PC-9 (cell line): ENCODE measurements around the gene SNX25.

Experiments used
- EZH2 ChIP-seq: fragments of 200-600 bp; sonication (generic); IDR thresholded peaks from 2 replicates; pipeline ENCODE4 v1.8.0; 2017; ENCODE audit warnings: antibody characterized with exemption, low read depth
- TF ChIP-seq, protein P1 (sequence below): fragments of 200-600 bp; sonication (generic); conservative IDR thresholded peaks from 2 replicates; pipeline ENCODE4 v1.6.1; 2017; ENCODE audit warnings: mixed run types, antibody characterized with exemption, mild to moderate bottlenecking, moderate library complexity

DNA sequence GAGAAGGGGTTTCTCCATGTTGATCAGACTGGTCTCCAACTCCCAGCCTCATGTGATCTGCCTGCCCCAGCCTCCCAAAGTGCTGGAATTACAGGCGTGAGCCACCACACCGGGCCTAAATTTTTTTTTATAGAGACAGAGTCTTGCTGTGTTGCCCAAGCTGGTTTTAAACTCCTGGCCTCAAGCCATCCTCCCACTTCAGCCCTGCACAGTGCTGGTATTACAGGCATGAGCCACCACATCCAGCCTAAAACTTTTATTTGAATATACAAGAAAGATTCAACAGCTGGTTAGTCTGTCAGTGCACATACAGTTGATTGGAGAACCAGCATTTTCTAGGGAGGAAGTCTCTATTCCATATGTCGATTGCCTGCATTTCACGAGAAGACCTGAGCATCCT is 95.1 kb downstream of the SNX25 start:
- TF ChIP-seq, protein P1, sequence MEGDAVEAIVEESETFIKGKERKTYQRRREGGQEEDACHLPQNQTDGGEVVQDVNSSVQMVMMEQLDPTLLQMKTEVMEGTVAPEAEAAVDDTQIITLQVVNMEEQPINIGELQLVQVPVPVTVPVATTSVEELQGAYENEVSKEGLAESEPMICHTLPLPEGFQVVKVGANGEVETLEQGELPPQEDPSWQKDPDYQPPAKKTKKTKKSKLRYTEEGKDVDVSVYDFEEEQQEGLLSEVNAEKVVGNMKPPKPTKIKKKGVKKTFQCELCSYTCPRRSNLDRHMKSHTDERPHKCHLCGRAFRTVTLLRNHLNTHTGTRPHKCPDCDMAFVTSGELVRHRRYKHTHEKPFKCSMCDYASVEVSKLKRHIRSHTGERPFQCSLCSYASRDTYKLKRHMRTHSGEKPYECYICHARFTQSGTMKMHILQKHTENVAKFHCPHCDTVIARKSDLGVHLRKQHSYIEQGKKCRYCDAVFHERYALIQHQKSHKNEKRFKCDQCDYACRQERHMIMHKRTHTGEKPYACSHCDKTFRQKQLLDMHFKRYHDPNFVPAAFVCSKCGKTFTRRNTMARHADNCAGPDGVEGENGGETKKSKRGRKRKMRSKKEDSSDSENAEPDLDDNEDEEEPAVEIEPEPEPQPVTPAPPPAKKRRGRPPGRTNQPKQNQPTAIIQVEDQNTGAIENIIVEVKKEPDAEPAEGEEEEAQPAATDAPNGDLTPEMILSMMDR, result no peak
- TF ChIP-seq EZH2, result no peak
